IMR-90 (cell line): ENCODE results near the gene MYOF. TPM values are rescaled to one million over a fixed set of nuclear protein-coding genes. Genes with fewer than 3 reads are reported as not detected.

Source experiments
- ATAC-seq: fragments of 200-7000 bp; cut with Tn5 transposase; 2 replicates; pipeline ENCODE4 v1.9.1; 2020; ENCODE audit warnings: low read depth, mild to moderate bottlenecking, moderate library complexity
- BruUV-seq: library from RNA; stranded (reverse); fragments of 400-500 nt; replicated peaks from 2 replicates; lab custom pipeline; 2021; lab: Mats Ljungman, UMichigan
- CTCF ChIA-PET: fragments of 300-600 bp; formaldehyde crosslinking; extraction: SDS; loops from one replicate; lab custom pipeline; 2021; ENCODE audit warnings: antibody characterized with exemption; lab: Yijun Ruan, JAX
- POLR2A ChIA-PET: fragments of 300-600 bp; sonication (Branson Sonifier 250); formaldehyde crosslinking; loops from one replicate; lab custom pipeline; 2022; ENCODE audit warnings: antibody characterized with exemption; ENCODE audit not compliant: unreplicated experiment; lab: Charles Lee
- DNase-seq: peaks from one replicate; pipeline ENCODE4 v3.0.0; 2013
- H2AFZ ChIP-seq: replicated peaks from 2 replicates; pipeline ENCODE3; 2013; ENCODE audit warnings: low read length, mild to moderate bottlenecking; ENCODE audit not compliant: poor library complexity
- H2AK5ac ChIP-seq: 2 replicates; pipeline ENCODE4 v1.6.1; 2013; ENCODE audit warnings: low read depth, low read length, inconsistent platforms
- H2AK9ac ChIP-seq: replicated peaks from 2 replicates; pipeline ENCODE3; 2013; ENCODE audit warnings: mild to moderate bottlenecking, low read depth, low read length, moderate library complexity; ENCODE audit not compliant: poor library complexity
- H2BK120ac ChIP-seq: 2 replicates; pipeline ENCODE4 v1.6.1; 2013; ENCODE audit warnings: low read depth, low read length, inconsistent platforms
- H2BK15ac ChIP-seq: 3 replicates; pipeline ENCODE4 v1.6.1; 2013; ENCODE audit warnings: low read depth, low read length, inconsistent platforms
- H2BK20ac ChIP-seq: 2 replicates; pipeline ENCODE4 v1.6.1; 2013; ENCODE audit warnings: low read depth, mild to moderate bottlenecking, inconsistent platforms, low read length, moderate library complexity
- H2BK5ac ChIP-seq: 2 replicates; pipeline ENCODE4 v1.6.1; 2013; ENCODE audit warnings: mild to moderate bottlenecking, low read depth, low read length, inconsistent platforms; ENCODE audit not compliant: poor library complexity, severe bottlenecking
- H3K14ac ChIP-seq: replicated peaks from 2 replicates; pipeline ENCODE4 v1.6.1; 2013; ENCODE audit warnings: low read depth, low read length, inconsistent platforms
- H3K18ac ChIP-seq: 2 replicates; pipeline ENCODE4 v1.6.1; 2013; ENCODE audit warnings: low read depth, low read length, control low read depth
- H3K23ac ChIP-seq: 2 replicates; pipeline ENCODE4 v1.6.1; 2013; ENCODE audit warnings: low read depth, low read length, inconsistent platforms
- H3K27ac ChIP-seq: 2 replicates; pipeline ENCODE4 v1.5.1; 2013; ENCODE audit warnings: mild to moderate bottlenecking, control low read depth, low read length; ENCODE audit not compliant: insufficient read depth
- H3K27me3 ChIP-seq: 2 replicates; pipeline ENCODE4 v1.6.1; 2013; ENCODE audit warnings: low read length; ENCODE audit not compliant: control insufficient read depth, insufficient read depth
- H3K36me3 ChIP-seq: 2 replicates; pipeline ENCODE4 v1.6.1; 2013; ENCODE audit warnings: low read length, mixed read lengths; ENCODE audit not compliant: control insufficient read depth, insufficient read depth
- H3K4ac ChIP-seq: 2 replicates; pipeline ENCODE4 v1.6.1; 2013; ENCODE audit warnings: low read depth, low read length, inconsistent platforms
- H3K4me1 ChIP-seq: 2 replicates; pipeline ENCODE4 v1.6.1; 2013; ENCODE audit warnings: low read length, mixed read lengths; ENCODE audit not compliant: control insufficient read depth, insufficient read depth
- H3K4me2 ChIP-seq: 2 replicates; pipeline ENCODE4 v1.6.1; 2013; ENCODE audit warnings: low read depth, mild to moderate bottlenecking, control low read depth, low read length, moderate library complexity
- H3K4me3 ChIP-seq: 2 replicates; pipeline ENCODE4 v1.5.1; 2013; ENCODE audit warnings: low read depth, mild to moderate bottlenecking, control low read depth, low read length, moderate library complexity; ENCODE audit not compliant: insufficient read depth
- H3K56ac ChIP-seq: 2 replicates; pipeline ENCODE4 v1.6.1; 2013; ENCODE audit warnings: low read length, inconsistent platforms; ENCODE audit not compliant: insufficient read depth; ENCODE audit errors: extremely low read depth
- H3K79me1 ChIP-seq, 2 experiments: 2 replicates each; pipeline ENCODE4 v1.6.1; 2013; ENCODE audit warnings: low read length in 2 of 2, inconsistent platforms in 1 of 2, low read depth in 1 of 2
- H3K9ac ChIP-seq: 2 replicates; pipeline ENCODE4 v1.6.1; 2013; ENCODE audit warnings: low read depth, low read length, control low read depth
- H3K9me1 ChIP-seq: 2 replicates; pipeline ENCODE4 v1.6.1; 2013; ENCODE audit warnings: low read length, inconsistent platforms; ENCODE audit not compliant: insufficient read depth
- H3K9me3 ChIP-seq: 2 replicates; pipeline ENCODE4 v1.6.1; 2013; ENCODE audit warnings: low read length; ENCODE audit not compliant: control insufficient read depth, insufficient read depth
- H4K20me1 ChIP-seq: 2 replicates; pipeline ENCODE4 v1.6.1; 2013; ENCODE audit warnings: low read length, inconsistent platforms; ENCODE audit not compliant: insufficient read depth
- H4K5ac ChIP-seq: 2 replicates; pipeline ENCODE4 v1.6.1; 2013; ENCODE audit warnings: mild to moderate bottlenecking, low read depth, low read length, control low read depth
- H4K8ac ChIP-seq, 2 experiments: 2 replicates each; pipeline ENCODE4 v1.6.1; 2013; ENCODE audit warnings: low read depth in 2 of 2, low read length in 2 of 2, control low read depth in 1 of 2, inconsistent platforms in 1 of 2
- H4K91ac ChIP-seq: 2 replicates; pipeline ENCODE4 v1.6.1; 2013; ENCODE audit warnings: low read depth, low read length, inconsistent platforms; ENCODE audit not compliant: insufficient read depth
- BHLHE40 ChIP-seq: fragments of 150-350 bp; IDR thresholded peaks from 2 replicates; pipeline ENCODE4 v1.6.1; 2016; ENCODE audit warnings: mild to moderate bottlenecking, low read depth, low read length
- CEBPB ChIP-seq: IDR thresholded peaks from 2 replicates; pipeline ENCODE4 v1.6.1; 2012; ENCODE audit warnings: low read depth, low read length, improper control_type of control experiment
- CHD1 ChIP-seq: IDR thresholded peaks from 2 replicates; pipeline ENCODE4 v1.6.1; 2012; ENCODE audit warnings: low read depth, low read length, improper control_type of control experiment
- CTCF ChIP-seq: conservative IDR thresholded peaks from 2 replicates; pipeline ENCODE4 v1.5.1; 2012; ENCODE audit warnings: mild to moderate bottlenecking, low read depth, low read length, improper control_type of control experiment
- ELK1 ChIP-seq: fragments of 150-350 bp; IDR thresholded peaks from 2 replicates; pipeline ENCODE4 v1.6.1; 2016; ENCODE audit warnings: low read depth, mild to moderate bottlenecking, low read length, moderate library complexity, borderline replicate concordance
- FOS ChIP-seq: fragments of 150-350 bp; IDR thresholded peaks from 2 replicates; pipeline ENCODE4 v1.6.1; 2016; ENCODE audit warnings: low read depth, low read length
- MAFK ChIP-seq: IDR thresholded peaks from 2 replicates; pipeline ENCODE4 v1.6.1; 2012; ENCODE audit warnings: low read depth, low read length, improper control_type of control experiment
- MAZ ChIP-seq: IDR thresholded peaks from 2 replicates; pipeline ENCODE4 v1.6.1; 2012; ENCODE audit warnings: low read depth, mild to moderate bottlenecking, low read length, improper control_type of control experiment, moderate library complexity, borderline replicate concordance
- MXI1 ChIP-seq: IDR thresholded peaks from 2 replicates; pipeline ENCODE4 v1.6.1; 2012; ENCODE audit warnings: low read depth, mild to moderate bottlenecking, low read length, moderate library complexity, borderline replicate concordance
- NFE2L2 ChIP-seq: fragments of 150-350 bp; IDR thresholded peaks from 2 replicates; pipeline ENCODE4 v1.6.1; 2016; ENCODE audit warnings: low read depth, mild to moderate bottlenecking, low read length
- POLR2A ChIP-seq: IDR thresholded peaks from 2 replicates; pipeline ENCODE4 v1.6.1; 2012; ENCODE audit warnings: mild to moderate bottlenecking, low read depth, low read length
- RAD21 ChIP-seq: IDR thresholded peaks from 2 replicates; pipeline ENCODE4 v1.6.1; 2012; ENCODE audit warnings: low read length, improper control_type of control experiment
- RCOR1 ChIP-seq: IDR thresholded peaks from 2 replicates; pipeline ENCODE4 v1.6.1; 2012; ENCODE audit warnings: mild to moderate bottlenecking, low read length, improper control_type of control experiment; ENCODE audit not compliant: insufficient replicate concordance
- RFX5 ChIP-seq: IDR thresholded peaks from 2 replicates; pipeline ENCODE4 v1.8.0; 2012; ENCODE audit warnings: low read depth, mild to moderate bottlenecking, low read length, moderate library complexity
- SMC3 ChIP-seq: fragments of 150-350 bp; IDR thresholded peaks from 2 replicates; pipeline ENCODE4 v1.6.1; 2016; ENCODE audit warnings: low read depth, mild to moderate bottlenecking, antibody characterized with exemption, low read length, moderate library complexity
- USF2 ChIP-seq: fragments of 150-350 bp; IDR thresholded peaks from 2 replicates; pipeline ENCODE4 v1.6.1; 2017; ENCODE audit warnings: mild to moderate bottlenecking, antibody characterized with exemption, low read length, low read depth
- WGBS, 2 experiments: methylation state at CpG; one replicate each; pipeline versions ENCODE4 v1.1.5 to v1.1.7; 2013; ENCODE audit warnings: missing lambda C conversion rate in 2 of 2; ENCODE audit not compliant: insufficient read length in 1 of 2; ENCODE audit errors: extremely low coverage in 2 of 2; 5-methylcytosine and 5-hydroxymethylcytosine counted together
- dilution Hi-C: fragments of 300-500 bp; cut with HindIII; formaldehyde crosslinking; loops from one replicate; pipeline ENCODE4 v1.14.3; 2018; ENCODE audit warnings: low sequenced_read_pairs; ENCODE audit not compliant: unreplicated experiment
- in situ Hi-C: fragments of 300-500 bp; cut with MboI; formaldehyde crosslinking; loops from 3 replicates; pipeline ENCODE4 v1.14.3; 2019; ENCODE audit warnings: low sequenced_read_pairs, inconsistent platforms, mixed read lengths
- intact Hi-C: fragments of 100-400 bp; cut with micrococcal nuclease; formaldehyde crosslinking; loops from 2 replicates; pipeline ENCODE4 v1.10.0; 2022
- polyA plus RNA-seq, 3 experiments: library from polyadenylated mRNA; depleted of rRNA; stranded (reverse); fragments of >200 nt; gene quantifications; 2 replicates each; pipeline ENCODE4 v1.2.3, GENCODE V29; 2012; ENCODE audit warnings: low replicate concordance in 1 of 3
- total RNA-seq: library from RNA; depleted of rRNA; stranded (reverse); fragments of >200 nt; gene quantifications from 2 replicates; pipeline ENCODE4 v1.2.3, GENCODE V29; 2012

MYOF gene
- total and polyA plus RNA-seq, 2 of the 4 experiments (the other 2 are of a cell fraction): 221 to 281 TPM

- BruUV-seq: no TSS peak
- Histone ChIP-seq H4K91ac (no peak overlapping the region), H3K4me3 (no peak overlapping the region), H2BK120ac (no peak overlapping the region), H2AK5ac (no peak overlapping the region), H3K27ac (no peak overlapping the region), H2BK15ac (no peak overlapping the region), H3K4me1 (no peaks in the 10 kb centered on the region), H2BK5ac (no peak overlapping the region), H3K9me1 (peaks cover 4% of the 10 kb centered on the region), H4K5ac (no peak overlapping the region), H3K27me3 (no peaks in the 10 kb centered on the region), H2AK9ac (no peak overlapping the region), H2AFZ (no peak overlapping the region), H3K56ac (no peak overlapping the region), H3K4me2 (no peak overlapping the region), H2BK20ac (no peak overlapping the region), H4K8ac (no peak overlapping the region), H3K14ac (no peak overlapping the region), H3K23ac (no peak overlapping the region), H3K79me1 (peaks cover 10 to 38% of the 10 kb centered on the region in 2 experiments; a peak in 3 of 4 replicates), H4K20me1 (peaks cover 10% of the 10 kb centered on the region; the same call in 1 of the 2 replicates), H3K18ac (no peak overlapping the region), H3K4ac (no peak overlapping the region), H3K9me3 (no peaks in the 10 kb centered on the region), H3K9ac (no peak overlapping the region), H3K36me3 (peaks cover 68% of the 10 kb centered on the region)
- WGBS, 2 experiments: 78% methylated on average over 7 of the region's 9 CpGs; no CpG with 5 or more reads in 1 of the 2 experiments
- ChIA-PET CTCF (no interaction called here), POLR2A (no interaction called here)
- DNase-seq: peak; percentile 41
- in situ Hi-C loops: no loop called here
- ATAC-seq: peak; percentile 46
- intact Hi-C loops: no loop called here
- TF ChIP-seq ELK1 (no peak), MAFK (no peak), MXI1 (no peak), RFX5 (no peak), SMC3 (no peak), MAZ (no peak), RCOR1 (no peak), USF2 (no peak), FOS (no peak), CEBPB (no peak), POLR2A (no peak), BHLHE40 (no peak), CHD1 (no peak), NFE2L2 (no peak), CTCF (no peak), RAD21 (no peak)
- dilution Hi-C loops: no loop called here
These were observed 147.2 kb downstream of the MYOF start for GRCh38 chr10:93334901-93335327.
